SK-MEL-5 (cell line): ENCODE measurements around the gene PPP1R18. TPM values are rescaled to one million over a fixed set of nuclear protein-coding genes. Genes with fewer than 3 reads are reported as not detected.

Experiments
- DNase-seq: peaks from one replicate; pipeline ENCODE4 v3.0.0-alpha.2; 2016; ENCODE audit warnings: low read depth, low spot score
- in situ Hi-C: cut with HindIII; loops from 2 replicates; pipeline ENCODE4 v1.10.0; 2016; ENCODE audit warnings: low sequenced_read_pairs, high pct_unique_total_duplicates, low pct_unique_long_range_greater_than_20kb
- small RNA-seq, 2 experiments: library from RNA; depleted of rRNA; stranded (forward); fragments of <200 nt; gene quantifications; one replicate each; pipeline ENCODE3, GENCODE V24; 2014
- total RNA-seq: library from RNA; depleted of rRNA; stranded (reverse); fragments of >200 nt; shearing (Covaris generic); gene quantifications from 2 replicates; pipeline ENCODE4 v1.2.3, GENCODE V29; 2014; rRNA removed

Gene PPP1R18
- total RNA-seq, 1 experiment from 2014 or later, result 18.5 TPM

DNA sequence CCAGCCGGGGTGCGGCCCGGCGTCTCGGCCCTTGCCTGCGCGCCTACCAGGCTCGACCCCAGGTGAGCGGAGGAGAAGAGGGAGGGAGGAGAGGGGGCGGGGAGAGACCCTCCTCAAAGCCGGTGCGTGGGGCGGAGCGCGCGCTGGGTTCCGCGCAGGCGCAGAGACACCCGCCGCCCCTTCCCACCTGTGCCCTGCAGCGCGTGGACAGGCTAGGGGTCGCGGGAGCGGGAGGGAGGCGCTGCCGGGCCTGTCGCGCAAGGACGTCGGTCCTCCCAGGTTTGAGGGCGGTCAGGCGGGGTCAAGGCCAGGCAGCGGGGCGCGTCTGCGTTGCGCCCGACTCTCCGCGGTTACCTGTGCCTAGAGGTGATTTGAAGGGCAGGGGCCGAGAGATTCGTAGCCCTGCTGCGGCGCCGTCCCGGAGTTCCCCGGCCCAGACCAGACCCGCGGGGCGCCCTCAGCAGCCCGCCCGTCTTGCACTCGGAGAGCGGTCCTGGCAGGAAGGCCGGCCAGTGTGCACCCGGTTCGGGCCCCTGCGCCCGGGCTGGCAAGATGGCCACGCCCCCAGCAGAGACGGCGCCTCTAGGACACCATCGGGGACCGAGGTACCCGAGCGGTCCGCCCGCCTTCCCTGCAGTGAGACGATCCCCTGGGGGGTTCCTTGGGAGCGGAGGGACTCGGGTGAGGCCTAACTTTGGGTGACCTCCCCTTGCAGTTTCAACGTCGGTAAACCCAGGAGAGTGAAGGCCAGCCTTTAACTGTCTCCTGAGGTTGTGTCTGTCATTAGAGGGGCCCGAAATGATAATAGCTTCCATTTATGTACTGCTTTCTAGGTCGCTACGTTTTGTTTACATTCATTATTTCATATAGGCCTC, 39.0 kb downstream of the PPP1R18 start:
- in situ Hi-C loops, result no loop called here
- peak; percentile 59 for DNase-seq

DNA sequence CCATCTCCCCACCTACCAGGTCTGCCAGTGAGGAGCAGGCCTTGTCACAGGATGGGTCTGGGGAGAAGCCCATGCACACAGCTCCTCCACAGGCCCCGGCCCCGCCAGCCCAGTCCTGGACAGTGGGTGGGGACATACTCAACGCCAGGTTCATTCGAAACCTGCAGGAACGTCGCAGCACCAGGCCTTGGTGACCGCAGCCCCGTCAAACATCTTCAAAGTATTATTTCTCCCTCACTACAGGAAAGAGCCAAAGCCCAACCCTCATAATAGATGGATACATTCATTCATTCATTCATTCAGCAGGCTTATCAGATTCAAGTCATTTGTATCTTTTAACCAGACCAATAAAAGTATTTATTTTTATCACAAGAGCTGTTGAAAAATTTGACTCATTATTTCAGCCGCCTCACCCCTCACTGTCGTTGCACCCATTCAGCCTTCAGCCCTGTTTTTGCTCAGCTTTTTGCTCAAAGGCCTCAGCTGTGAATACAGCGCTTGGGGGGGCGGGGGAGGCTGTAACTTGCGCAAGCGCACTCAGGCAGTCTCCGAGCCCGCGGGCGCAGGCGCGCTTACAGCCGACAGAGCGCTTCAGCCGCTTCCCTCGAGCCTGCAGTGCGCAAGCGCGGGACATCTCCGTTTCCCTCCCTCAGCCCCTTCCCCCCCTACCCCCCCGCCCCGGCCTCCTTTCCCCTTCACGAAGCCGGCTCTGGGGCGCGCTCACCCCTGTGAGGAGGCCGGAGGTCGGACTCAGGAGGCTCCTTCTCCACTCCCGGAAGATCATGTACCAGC, 39.8 kb downstream of the PPP1R18 start, which contains the start of gene C6orf136:
C6orf136 (plus strand) TSS at position 684 of the 792 bp plus-strand sequence; CDS start at position 783, 99 bp downstream.
- DNase-seq, result peak; percentile 93
- in situ Hi-C loops, result no loop called here

DNA sequence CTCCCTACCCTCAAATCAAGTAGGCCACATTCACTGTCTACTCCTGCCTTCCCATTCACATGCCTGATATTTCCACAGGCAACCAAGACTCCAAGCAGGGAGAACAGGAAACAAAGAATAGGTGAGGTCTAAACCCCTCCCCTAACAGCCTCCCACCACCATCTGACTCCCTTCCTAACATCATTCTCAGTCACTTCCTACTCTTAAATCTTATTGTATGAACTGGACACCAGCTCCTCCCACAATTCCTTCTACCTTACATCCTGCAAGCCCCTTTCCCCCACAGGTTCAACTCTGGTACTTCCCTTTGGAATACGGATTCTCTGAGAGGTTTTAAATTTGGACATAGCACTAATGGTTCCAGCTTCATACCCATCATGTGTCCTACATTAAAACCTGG, 40.5 kb downstream of the PPP1R18 start:
- in situ Hi-C loops, result no loop called here
- DNase-seq, result no peak

DNA sequence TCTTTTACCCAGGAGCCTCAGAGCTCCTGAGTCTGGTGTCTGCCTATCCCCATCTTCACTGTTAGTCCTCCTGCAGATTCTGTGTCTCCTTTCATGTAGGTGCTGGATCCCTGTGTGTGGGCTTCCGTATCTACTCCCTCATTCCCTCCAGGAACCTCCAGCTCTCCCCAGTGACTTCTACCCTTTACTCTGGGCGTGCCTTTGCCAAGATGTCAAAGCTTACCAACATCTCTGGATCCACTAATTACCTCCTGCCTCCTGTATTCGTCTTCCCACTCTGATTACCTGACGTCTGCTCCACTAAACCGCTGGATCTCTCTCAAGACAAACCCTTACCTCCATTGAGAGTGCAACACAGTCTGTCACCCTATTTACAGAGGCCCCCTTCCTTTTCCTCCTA, 41.7 kb downstream of the PPP1R18 start:
- DNase-seq, result no peak
- in situ Hi-C loops, result no loop called here

DNA sequence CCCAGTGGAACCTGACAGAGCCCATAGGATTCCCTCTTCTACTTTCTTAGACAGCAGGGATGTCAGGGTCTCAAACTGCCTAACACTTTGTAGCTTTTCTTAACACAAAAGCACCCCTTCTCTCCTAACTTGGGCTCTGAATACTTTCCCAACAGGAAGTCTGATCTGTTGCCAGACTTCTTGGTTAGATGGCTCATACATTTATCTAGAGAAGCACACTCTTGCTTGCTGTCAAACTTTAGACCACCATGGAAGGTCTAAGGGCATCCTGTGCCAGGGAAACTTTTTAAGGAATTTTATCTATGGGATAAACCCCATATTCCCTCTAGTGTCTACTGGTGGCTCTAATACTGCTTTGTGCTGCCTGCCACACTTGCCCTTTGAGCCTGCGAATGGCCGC, 42.8 kb downstream of the PPP1R18 start:
- in situ Hi-C loops, result no loop called here
- DNase-seq, result no peak

DNA sequence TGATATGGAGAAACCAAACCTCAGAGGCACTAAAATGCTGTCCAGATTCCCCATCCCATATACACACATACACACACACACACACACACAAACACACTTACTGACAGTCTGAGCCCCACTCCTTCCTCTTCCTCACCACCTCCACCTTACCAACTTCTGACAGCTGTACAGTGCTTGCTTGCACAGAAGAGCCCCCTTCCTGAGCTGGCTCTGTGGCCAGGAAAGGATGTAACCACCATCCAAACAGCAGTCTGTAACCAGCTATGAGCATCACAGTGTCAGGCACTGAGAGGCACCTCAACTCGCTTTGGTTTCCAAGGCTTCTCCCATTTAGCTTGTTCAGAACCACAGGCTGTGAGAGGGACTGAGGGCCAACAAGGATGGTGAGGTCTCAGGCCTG, 45.4 kb downstream of the PPP1R18 start:
- DNase-seq, result no peak
- in situ Hi-C loops, result no loop called here

DNA sequence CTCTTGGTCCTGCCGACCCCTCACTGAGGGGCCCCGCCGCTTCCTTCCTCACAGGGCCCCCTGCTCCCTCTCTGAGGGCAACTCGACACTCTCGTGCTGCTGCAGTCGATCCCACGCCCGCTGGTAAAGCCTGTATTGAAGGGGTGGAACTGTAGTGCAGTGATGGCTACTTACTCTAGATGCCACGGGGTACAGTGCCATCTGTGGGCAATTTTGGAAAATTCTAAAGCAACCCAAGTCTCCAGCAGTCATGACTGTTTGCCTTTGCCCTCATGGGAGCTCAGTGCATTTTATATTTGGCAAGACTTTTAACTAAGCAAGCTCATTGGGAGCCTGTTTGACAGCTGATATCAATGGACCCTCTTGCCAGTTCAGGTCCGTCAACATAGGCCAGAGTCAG, 46.0 kb downstream of the PPP1R18 start:
- DNase-seq, result peak; percentile 41
- in situ Hi-C loops, result no loop called here

DNA sequence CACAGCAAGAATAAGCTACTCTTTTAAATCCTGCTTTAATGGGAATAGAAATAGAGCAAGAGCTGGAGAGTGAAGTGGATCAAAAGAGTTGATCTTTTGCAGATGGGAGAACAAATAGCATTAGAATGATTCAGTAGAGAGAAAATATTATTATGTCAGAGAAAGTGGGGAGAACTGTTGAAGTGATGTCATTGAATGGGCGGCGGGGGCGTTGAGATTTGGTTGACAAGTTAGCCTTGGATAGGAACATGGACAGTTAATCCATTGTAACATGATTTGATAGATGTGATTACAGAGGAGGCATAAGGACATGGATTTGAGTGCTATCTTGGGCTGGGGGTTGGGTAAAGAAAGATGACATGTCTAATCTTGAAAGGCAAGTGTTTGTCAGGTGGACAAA, 50.6 kb downstream of the PPP1R18 start:
- DNase-seq, result no peak
- in situ Hi-C loops, result no loop called here

DNA sequence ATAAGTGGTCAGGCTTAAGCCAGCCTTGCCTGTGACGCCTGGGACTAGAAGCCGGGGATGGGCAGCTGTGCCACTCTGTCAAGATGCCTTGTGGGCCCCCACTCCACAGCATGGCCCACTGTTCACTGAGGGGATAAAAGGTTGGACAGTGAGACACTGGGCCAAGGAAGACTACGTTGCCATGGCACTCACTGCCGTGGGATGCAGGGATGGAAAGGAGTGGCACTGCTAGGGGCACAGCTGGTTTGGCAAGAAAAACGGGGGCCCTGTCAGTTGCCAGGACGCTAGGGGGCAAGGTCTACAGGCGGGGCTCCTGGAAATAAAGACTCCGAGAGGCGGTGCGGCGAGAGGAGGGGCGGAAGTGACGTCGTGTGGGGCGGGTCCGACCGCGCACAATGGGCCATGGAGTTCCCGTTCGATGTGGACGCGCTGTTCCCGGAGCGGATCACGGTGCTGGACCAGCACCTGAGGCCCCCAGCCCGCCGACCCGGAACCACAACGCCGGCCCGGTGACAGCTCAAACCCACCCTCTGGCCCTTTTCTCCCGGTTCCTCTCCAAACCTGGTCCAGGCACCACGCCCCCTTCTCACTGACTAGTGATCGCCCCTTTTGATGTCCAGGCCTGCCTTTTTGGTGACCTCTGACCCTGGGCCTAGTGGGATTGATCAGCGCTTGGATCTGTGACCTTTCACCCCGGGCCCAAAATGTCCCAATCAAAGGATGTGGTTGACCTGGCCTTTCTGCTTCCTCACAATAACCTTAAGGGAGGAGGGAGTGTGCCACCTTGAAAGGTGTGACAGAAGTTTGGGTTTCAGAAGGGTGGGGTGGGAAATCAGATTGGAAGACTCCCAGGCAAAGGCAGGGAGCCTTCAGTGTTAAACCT, 59.7 kb downstream of the PPP1R18 start, which contains the start of gene ATAT1:
ATAT1 (plus strand) TSS at position 391 of the 883 bp plus-strand sequence.
- DNase-seq, result peak; percentile 81
- in situ Hi-C loops, result no loop called here

Small RNA genes lying within 50 kb of the gene (small RNA-seq; reads per million reads assigned to genes)
- 0 reads per million in 2 experiments for gene RF00019

Other genes starting within 250 kb of the PPP1R18 start
- 174 and 181 TPM in 2 replicates for gene HLA-E, start 197.1 kb downstream of the PPP1R18 start, total RNA-seq
- gene GNL1, start 130.2 kb downstream of the PPP1R18 start, total RNA-seq, result 39.6 TPM in 2 replicates
- 8.0 and 8.5 TPM in 2 replicates for gene PRR3, start 129.3 kb downstream of the PPP1R18 start, total RNA-seq
- 44.5 and 50.0 TPM in 2 replicates for gene ABCF1, start 115.2 kb downstream of the PPP1R18 start, total RNA-seq
- 52.4 and 54.1 TPM in 2 replicates for gene PPP1R10, start 69.4 kb downstream of the PPP1R18 start, total RNA-seq
- gene MRPS18B, start 68.8 kb downstream of the PPP1R18 start, total RNA-seq, result 126 and 141 TPM in 2 replicates
- 1.8 and 3.9 TPM in 2 replicates for gene ATAT1, start 59.8 kb downstream of the PPP1R18 start, total RNA-seq
- gene C6orf136, start 39.5 kb downstream of the PPP1R18 start, total RNA-seq, result 4.5 and 5.2 TPM in 2 replicates
- gene DHX16, start 13.6 kb downstream of the PPP1R18 start, total RNA-seq, result 38.3 and 41.6 TPM in 2 replicates
- 3.2 and 4.6 TPM in 2 replicates for gene NRM, start 4.3 kb upstream of the PPP1R18 start, total RNA-seq
- gene MDC1, start 30.6 kb upstream of the PPP1R18 start, total RNA-seq, result 5.0 and 12.0 TPM in 2 replicates
- 457 and 505 TPM in 2 replicates for gene TUBB, start 33.7 kb upstream of the PPP1R18 start, total RNA-seq
- gene FLOT1, start 56.0 kb upstream of the PPP1R18 start, total RNA-seq, result 159 and 182 TPM in 2 replicates
- gene IER3, start 57.9 kb upstream of the PPP1R18 start, total RNA-seq, result 143 and 149 TPM in 2 replicates
- gene DDR1, start 197.9 kb upstream of the PPP1R18 start, total RNA-seq, result 33.2 and 34.1 TPM in 2 replicates
- 16.3 and 18.0 TPM in 2 replicates for gene GTF2H4, start 221.6 kb upstream of the PPP1R18 start, total RNA-seq
- gene VARS2, start 227.6 kb upstream of the PPP1R18 start, total RNA-seq, result 36.5 and 44.1 TPM in 2 replicates
- gene SFTA2, start 245.5 kb upstream of the PPP1R18 start, total RNA-seq, result not detected in 2 replicates